HG03469 (cell line): ENCODE results near the gene TMEM43.
"Not testable (repeated sequence)": the region's sequence is repeated elsewhere in the genome, so short reads cannot be mapped to it uniquely, and the experiment has no call there.

Experiments
- ATAC-seq: cut with Tn5 transposase; IDR thresholded peaks from one replicate; pipeline ENCODE4 v1.9.1; 2021; ENCODE audit warnings: mild to moderate bottlenecking, moderate library complexity, moderate number of reproducible peaks; ENCODE audit not compliant: unreplicated experiment

Gene TMEM43

DNA sequence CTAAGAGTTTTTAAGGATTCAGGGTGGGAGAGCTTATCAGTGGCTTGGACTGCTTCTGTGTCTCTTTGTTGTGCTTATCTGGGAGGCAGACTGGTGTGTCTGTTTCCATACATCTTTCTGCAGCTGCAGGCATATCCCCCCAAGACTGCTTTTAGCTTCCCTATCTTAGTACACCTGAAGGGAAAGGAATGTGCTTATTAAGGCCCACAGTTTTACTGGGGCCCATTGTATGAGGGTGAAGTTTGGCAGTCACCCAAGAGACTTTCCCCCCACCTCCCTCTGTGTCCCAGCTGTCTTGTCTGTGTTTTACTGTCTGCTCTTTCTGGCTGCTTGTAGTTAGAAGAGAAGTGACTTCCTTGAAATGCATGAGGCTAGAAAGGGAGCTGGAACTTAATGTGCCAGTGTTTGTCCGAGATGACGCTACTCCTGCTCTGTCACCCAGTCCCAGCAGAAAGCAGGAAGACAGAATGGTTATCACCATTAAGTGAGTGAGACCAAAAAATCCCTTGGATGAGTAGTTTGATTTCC lies 3.9 kb upstream of the TMEM43 start:
- ATAC-seq: not testable (repeated sequence)

GRCh38 chr3:14121859-14122258 lies 3.0 kb upstream of the TMEM43 start:
- ATAC-seq: no peak

GRCh38 chr3:14122301-14122700 lies 2.6 kb upstream of the TMEM43 start:
- no peak for ATAC-seq

DNA sequence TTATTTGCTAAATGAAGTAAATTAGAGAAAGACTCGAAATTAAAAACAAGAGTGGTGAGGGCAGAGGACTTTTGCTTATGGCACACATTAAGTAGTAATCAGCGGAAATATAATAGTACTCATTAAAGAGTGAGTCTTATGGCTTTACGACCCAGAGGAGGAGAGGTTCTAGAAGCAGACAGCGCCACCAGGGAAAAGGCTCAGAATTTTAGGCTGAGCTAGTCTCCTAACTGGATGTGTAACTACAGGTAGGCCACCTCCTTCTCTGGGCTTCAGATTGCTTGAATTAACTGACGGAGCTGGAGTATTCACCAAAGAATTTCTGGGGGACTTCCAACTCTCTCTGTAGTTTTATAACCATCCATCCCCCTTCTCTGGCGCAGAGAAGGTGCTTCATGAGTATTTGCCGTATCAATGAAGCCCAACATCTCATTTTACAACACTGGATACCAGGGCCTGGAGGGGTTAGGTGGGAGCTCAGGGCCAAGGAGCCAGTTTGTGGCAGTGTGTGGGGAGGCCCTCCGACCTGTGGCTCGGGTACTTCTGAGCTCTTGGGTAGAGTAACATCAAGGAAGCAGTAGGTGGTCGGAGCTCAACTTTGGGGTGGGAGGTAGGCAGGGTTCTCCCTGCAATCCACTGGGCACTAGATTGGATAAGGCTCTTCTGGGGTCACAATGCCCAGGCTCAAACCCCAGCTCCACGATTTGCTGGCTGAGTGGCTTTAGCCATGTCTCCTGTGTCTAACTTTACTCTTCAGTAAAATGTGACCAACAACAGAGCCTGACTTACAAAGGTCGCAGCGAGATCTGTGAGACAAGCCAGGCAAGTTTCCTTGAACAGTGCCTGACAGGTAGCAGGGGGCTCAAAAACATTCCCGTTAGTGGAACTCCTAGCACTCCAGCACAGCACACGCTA lies 1.3 kb upstream of the TMEM43 start:
- no peak for ATAC-seq

GRCh38 chr3:14124223-14124614 lies 633 bp upstream of the TMEM43 start:
- ATAC-seq: peak; percentile 24

- ATAC-seq: peak; percentile 2
Measured at GRCh38 chr3:14125193-14126016, 553 bp downstream of the TMEM43 start.

DNA sequence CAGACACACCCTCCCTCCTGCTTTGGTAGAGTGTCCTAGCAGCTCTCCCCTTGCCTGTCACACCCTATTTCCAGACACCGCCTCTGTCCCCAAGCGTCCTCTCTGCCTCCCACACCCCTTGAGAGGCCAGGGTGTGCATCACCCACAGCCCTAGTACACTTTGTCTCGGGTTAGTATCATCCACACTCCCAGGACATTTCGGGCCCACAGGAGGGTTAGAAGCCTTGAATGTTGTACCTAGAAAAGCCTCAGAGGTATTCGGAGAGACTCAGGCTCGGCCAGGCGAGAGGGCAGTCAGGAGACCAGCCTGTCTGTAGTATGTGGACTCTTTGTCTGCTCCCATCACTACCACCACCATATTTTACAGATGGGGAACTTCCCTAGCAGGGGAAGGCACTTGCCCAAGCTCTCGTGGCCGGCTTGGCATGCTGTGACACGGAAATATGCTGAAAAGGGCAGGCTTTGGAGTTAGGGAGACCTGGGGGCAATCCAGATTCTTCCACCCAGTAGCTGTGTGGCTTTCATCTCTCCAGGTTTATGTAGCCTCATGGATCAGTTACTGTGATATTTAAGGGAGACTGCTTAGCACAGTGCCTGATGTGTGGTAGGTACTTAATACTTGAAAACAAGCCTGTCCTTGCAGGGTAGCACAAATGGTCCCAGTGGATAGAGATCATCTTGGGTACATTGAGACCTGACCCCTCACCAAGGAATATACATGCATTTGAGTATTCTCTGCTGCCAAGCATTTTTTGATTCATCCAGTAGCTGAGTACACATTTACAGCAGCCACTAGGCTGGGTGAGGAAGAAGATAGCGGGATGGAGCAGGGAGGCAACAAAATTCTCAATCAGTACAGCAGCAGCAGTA lies 1.4 kb downstream of the TMEM43 start:
- ATAC-seq: no peak

- ATAC-seq: no peak
Measured at GRCh38 chr3:14126887-14127505, 2.1 kb downstream of the TMEM43 start.

DNA sequence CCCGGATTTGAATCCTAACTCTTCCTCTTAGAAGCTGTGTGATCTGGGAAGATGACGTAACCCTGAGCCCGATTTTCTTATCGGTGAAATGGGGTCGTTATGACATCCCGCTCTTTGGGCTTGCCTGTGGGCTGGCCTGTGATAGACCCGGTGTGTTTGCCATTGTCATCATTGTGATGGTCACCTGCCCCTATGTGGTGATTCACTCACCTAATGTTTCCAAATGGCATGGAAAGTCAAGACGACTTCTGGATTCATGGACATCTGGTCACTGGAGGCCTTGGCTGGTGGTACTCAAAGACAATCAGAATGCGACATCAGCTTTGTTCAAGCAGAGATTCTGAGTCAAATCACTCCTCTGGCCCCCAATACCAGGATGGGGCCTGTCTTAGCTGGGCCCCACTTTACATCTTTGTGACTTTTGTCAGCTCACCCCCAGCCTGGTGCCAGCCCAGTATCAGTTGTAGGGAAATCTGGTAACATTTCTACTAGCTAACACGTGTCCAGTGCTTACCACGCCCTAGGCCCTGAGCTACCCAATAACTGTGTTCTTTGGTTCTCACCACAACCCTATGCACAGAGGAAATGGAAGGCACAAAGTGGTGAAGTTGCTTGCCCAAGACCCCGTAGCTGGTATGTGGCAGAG lies 2.8 kb downstream of the TMEM43 start:
- ATAC-seq: no peak

DNA sequence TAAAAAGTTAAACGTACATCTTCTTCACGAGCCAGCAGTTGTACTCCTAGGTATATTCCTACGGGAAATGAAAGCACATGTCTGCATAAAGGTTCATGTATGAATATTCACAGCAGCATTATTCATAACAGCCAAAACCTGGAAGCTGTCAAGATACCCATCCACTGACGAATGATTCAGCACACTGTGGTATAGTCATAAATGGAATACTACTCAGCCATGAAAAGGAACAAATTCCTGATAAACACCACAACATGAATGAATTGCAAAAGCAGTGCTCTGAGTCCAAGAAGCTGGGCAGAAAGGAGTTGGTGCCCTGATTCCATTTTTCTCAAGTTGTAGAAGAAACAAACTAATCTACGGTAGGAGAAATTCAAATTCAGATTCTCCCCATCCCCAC lies 3.9 kb downstream of the TMEM43 start:
- no peak for ATAC-seq

- ATAC-seq: no peak
Measured at GRCh38 chr3:14129296-14129695, 4.4 kb downstream of the TMEM43 start.

- no peak for ATAC-seq
Measured at GRCh38 chr3:14130230-14130629, 5.4 kb downstream of the TMEM43 start.

DNA sequence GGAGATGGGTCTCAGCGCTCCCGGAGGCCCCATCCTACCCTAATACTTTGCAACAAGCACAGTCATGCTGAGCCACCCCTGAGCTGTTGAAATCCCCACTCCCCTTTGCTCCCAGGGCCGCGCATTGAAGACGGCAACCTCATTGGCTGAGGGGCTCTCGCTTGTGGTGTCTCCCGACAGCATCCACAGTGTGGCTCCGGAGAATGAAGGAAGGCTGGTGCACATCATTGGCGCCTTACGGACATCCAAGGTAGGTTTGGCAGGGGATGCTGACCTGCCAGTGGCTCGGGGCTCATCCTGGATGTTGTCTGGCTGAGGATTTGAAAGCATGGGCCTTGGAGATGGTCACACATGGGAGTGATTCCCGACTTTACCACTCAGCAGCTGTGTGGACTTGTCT lies 5.9 kb downstream of the TMEM43 start:
- ATAC-seq: no peak

GRCh38 chr3:14131134-14131533 lies 6.3 kb downstream of the TMEM43 start:
- no peak for ATAC-seq

DNA sequence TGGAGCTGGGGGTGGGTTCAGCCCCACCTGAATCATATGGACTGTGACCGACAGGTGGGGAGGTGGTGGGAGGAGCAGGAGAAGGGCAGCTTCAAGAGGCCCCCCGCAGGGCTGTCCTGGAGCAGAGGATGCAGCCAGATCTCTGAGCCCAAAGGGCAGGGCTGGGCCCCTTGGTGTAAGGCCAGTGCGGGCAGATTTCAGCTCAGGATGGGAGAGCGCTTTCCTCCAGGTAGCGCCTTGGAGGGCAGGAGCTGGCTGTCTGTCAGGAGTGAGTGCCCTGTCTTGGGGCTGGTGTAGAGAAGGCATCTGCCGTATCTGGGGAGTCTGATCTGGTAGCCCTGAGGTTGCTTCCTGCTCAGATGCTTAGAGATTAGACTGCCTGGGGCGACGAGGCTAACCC lies 7.3 kb downstream of the TMEM43 start:
- no peak for ATAC-seq

DNA sequence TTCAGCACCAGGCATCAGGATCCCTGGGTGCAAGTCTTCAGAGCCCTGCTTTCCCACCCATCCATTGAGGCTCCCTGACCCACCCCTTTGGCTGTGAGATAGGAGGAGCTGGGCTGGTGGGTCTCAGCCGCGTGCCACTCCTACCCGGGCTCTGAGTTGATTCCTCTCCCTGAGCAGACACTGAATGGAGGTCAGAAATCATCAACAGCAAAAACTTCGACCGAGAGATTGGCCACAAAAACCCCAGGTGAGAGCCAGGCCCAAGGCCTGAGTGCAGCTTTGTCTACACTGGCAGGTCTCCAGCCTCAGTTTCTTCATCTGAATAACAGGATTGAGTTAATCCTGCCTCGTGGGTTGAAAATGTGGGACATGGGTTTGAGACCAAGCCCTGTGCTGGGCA lies 7.8 kb downstream of the TMEM43 start:
- no peak for ATAC-seq

- no peak for ATAC-seq
Measured at GRCh38 chr3:14133188-14133800, 8.4 kb downstream of the TMEM43 start.

DNA sequence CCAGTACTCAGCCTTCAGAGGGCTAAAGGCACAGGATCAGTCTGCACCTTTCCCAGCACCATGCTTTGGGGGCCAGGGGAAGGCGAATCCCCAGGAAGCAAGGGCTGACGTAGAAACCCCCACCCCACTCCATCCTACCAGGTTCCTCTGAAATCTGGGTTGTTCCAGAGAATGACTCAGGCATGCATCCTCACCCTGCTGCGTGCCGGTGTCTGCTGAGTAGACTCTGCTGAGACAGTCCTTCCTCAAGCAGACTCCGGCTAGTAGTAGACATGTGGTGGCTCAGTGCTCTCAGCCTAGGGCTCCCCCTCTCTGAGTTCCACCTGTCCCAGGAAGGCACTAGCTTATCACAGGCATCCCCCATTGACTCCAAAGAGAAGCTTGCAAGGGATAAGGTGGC lies 9.0 kb downstream of the TMEM43 start:
- ATAC-seq: no peak

DNA sequence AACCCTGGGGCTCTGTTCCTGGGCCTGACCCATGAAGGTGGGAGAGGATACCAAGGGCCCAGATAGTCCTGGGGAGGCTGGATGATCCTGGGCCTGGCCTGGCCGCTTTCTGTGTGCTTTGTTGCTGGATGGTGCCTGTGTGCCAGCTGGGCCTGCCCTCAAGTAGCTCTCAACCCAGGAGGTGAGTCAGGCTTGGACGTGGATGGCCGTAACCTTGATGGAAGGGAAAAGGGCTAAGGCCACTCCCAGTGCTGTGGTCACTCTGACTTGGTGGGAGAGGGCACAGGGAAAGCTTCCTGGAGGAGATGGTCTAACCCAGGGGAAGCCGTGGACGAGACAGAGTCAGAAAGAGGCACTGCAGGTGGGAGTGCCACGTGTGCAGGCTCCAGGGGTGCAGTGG lies 9.4 kb downstream of the TMEM43 start:
- ATAC-seq: no peak
